Colonic mucosa (tissue), 4 donors: Measurements from ENCODE around the gene PTGR2. TPM values are rescaled to one million over a fixed set of nuclear protein-coding genes. Genes with fewer than 3 reads are reported as not detected.

Experiments used
- DNase-seq: peaks from one replicate; pipeline ENCODE4 v3.0.0-alpha.2; 2020
- H3K27ac ChIP-seq: fragments of 200-600 bp; one replicate; pipeline ENCODE4 v1.8.0; 2021
- H3K27me3 ChIP-seq: fragments of 200-600 bp; one replicate; pipeline ENCODE4 v1.8.0; 2021
- H3K36me3 ChIP-seq: fragments of 200-600 bp; one replicate; pipeline ENCODE4 v1.8.0; 2021
- H3K4me1 ChIP-seq: fragments of 200-600 bp; one replicate; pipeline ENCODE4 v1.8.0; 2021; ENCODE audit warnings: mild to moderate bottlenecking
- H3K4me3 ChIP-seq: fragments of 200-600 bp; one replicate; pipeline ENCODE4 v1.8.0; 2021
- H3K9ac ChIP-seq, 2 donors: one replicate each; pipeline ENCODE4 v1.7.0; 2013; ENCODE audit warnings: control low read depth in 2 of 2, low read depth in 2 of 2, low read length in 2 of 2
- H3K9me3 ChIP-seq: fragments of 200-600 bp; one replicate; pipeline ENCODE4 v1.8.0; 2021
- intact Hi-C: fragments of 100-400 bp; cut with DNase I; formaldehyde crosslinking; loops from one replicate; pipeline ENCODE4 v1.14.1; 2022
- total RNA-seq, 2 donors: library from RNA; stranded (reverse); fragmentation: NEBNext Ultra II Directional in 1 of 2; extraction: Animal tissue kit (Norgen Biotek cat#: 25700) in 1 of 2; gene quantifications; one replicate each; pipeline ENCODE4 v1.2.1, GENCODE V29; 2021
- TF ChIP-seq, protein P1 (sequence below): fragments of 200-600 bp; IDR thresholded peaks from one replicate; pipeline ENCODE4 v1.8.0; 2022; ENCODE audit warnings: antibody characterized with exemption, mild to moderate bottlenecking
- donor health status: healthy.
- donor health status: DM: no; HTN: no; CAD: no.
- donor health status: DM: no; HTN: no; CAD: no.

The PTGR2 gene
- 10 to 100 TPM in 1 of 2 donors, 1 to 10 TPM in 1; 8.8 to 20.9 TPM for total RNA-seq

DNA sequence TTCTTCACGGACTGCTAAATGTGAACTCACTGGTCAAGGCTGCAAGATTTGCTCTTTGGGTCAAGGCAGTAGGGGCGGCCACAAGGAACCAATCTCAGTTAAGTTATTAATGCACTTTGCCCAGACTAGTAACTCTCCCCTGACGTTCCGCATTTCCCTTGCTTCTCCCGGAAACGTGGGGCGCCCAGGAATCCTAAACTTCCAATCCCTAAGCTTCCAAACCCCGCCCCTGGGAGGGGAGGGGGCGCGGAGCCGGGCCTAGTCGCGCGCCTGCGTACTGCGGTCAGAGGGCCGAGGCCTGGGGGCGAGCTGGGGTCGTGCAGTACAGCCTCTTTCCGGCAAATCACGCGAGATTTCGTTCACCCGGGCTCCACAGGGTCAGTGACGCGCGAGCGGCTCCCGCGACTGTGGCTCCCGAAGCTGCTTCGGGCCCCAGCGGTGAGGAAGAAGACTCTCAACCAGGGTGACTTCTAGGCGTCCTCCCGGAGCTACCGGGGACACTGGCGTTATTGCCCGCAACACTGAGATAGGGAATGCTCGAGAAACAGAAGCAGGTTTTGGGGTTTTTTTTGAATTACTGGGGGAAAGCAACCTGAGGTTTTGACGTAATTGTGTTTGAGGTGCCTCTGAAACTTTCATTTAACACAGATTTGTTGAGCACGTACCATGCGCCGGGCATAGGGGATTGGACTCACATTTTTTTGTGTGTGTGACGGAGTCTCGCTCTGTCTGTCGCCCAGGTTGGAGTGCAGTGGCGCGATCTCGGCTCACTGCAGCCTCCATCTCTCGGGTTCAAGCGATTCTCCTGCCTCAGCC lies at the start of gene PTGR2:
PTGR2 (plus strand) TSS at position 265 of the 816 bp plus-strand sequence. CDS start 7,032 bp downstream, outside the sequence.
- Histone ChIP-seq H3K27ac (peak within 1 kb of the TSS; percentile 85), H3K36me3 (no peaks in the 10 kb centered on the region), H3K9me3 (no peaks in the 10 kb centered on the region), H3K4me1 (no peaks in the 10 kb centered on the region), H3K9ac (peak within 1 kb of the TSS; percentile 81 to 96), H3K4me3 (peak within 1 kb of the TSS; percentile 50), H3K27me3 (no peaks in the 10 kb centered on the region)
- intact Hi-C loops, result no loop called here
- DNase-seq, result peak; percentile 96
- TF ChIP-seq, protein P1, sequence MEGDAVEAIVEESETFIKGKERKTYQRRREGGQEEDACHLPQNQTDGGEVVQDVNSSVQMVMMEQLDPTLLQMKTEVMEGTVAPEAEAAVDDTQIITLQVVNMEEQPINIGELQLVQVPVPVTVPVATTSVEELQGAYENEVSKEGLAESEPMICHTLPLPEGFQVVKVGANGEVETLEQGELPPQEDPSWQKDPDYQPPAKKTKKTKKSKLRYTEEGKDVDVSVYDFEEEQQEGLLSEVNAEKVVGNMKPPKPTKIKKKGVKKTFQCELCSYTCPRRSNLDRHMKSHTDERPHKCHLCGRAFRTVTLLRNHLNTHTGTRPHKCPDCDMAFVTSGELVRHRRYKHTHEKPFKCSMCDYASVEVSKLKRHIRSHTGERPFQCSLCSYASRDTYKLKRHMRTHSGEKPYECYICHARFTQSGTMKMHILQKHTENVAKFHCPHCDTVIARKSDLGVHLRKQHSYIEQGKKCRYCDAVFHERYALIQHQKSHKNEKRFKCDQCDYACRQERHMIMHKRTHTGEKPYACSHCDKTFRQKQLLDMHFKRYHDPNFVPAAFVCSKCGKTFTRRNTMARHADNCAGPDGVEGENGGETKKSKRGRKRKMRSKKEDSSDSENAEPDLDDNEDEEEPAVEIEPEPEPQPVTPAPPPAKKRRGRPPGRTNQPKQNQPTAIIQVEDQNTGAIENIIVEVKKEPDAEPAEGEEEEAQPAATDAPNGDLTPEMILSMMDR, result no peak

DNA sequence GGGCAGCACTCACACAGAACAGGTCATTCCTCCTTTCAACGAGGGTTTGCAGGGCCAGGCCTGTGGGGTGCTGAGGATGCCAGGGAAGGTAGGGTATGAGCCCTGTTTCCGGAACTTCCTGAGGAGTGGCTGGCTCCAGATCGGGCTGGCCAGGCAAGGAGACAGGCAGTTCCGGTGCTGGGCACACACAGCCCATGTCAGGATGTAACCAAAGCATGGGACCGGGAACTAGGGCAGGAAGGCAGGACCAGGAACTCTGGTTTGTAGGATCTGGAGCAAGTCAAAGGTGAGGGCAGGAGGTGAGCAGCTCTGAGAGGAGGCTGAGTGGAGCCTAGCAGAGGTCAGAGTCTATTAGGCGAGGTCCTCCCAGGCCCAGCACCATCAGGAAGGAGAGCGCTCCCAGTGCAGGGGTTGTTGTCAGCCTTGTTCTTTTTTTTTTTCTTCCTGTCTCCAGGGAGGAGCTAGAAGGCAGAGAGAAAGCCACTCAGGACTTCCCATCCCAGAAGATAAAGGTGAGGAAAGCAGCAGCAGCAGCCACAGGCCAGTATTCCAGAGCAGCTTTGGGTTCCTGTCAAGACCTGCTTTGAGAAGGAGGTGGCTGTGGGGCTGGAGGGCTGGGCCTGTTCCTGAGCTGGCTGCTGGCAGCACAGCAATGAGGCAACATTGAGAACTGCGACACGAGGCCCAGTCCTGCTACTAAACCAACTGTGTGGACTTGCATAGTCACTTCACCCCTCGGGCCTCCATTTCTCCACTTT lies 49.0 kb upstream of the PTGR2 start:
- peak; percentile 76 for DNase-seq
- TF ChIP-seq, protein P1, result no peak
- no peaks in the 10 kb centered on the region for H3K9me3 ChIP-seq
- no peaks in the 10 kb centered on the region for H3K36me3 ChIP-seq
- H3K9ac ChIP-seq, result peak overlapping the region in 1 of 2 donors; percentile 62
- intact Hi-C loops, result no loop called here
- no peak overlapping the region for H3K4me3 ChIP-seq
- no peaks in the 10 kb centered on the region for H3K27me3 ChIP-seq
- H3K4me1 ChIP-seq, result peaks cover under 1% of the 10 kb centered on the region
- H3K27ac ChIP-seq, result peak overlapping the region; percentile 76

DNA sequence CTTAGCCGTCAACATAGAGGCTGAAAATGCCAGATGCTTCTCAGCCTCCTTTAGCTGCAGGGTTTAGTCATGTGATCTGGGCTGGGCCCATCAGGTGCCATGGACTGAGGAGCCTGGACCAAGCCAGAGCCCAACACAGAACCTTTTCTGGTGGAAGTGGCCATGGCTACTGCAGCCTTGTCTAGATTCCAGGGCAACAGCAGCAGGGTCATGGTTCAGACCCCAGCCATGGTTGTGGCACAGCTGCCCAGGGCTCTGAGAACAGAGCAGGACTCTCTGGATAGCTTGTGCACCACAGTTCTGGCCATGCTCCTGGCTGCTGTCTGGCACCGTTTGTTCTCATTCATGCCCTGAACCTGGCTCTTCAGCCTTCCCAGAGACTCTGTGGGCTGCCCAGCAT lies 47.0 kb upstream of the PTGR2 start:
- TF ChIP-seq, protein P1, result no peak
- no peak overlapping the region for H3K4me3 ChIP-seq
- no peaks in the 10 kb centered on the region for H3K36me3 ChIP-seq
- no peaks in the 10 kb centered on the region for H3K4me1 ChIP-seq
- no peak overlapping the region for H3K9ac ChIP-seq
- H3K27ac ChIP-seq, result no peak overlapping the region
- no peaks in the 10 kb centered on the region for H3K27me3 ChIP-seq
- H3K9me3 ChIP-seq, result no peaks in the 10 kb centered on the region
- DNase-seq, result no peak
- intact Hi-C loops, result no loop called here

DNA sequence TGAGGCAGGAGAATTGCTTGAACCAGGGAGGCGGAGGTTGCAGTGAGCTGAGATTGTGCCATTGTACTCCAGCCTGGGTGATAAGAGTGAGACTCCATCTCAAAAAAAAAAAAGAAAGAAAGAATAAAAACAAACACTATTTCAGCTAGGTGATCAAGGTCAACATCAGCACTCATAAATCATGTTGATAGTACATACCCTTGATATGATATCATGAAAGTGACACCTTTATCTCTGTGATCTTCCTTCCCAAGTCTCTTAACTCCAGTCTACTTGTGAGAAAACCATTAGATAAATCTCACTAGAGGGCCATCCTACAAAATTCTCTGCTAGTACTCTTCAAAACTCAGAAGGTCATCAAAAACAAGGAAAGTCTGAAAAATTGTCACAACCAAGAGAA lies 44.2 kb upstream of the PTGR2 start:
- peak overlapping the region; percentile 13 for H3K27ac ChIP-seq
- H3K4me1 ChIP-seq, result no peaks in the 10 kb centered on the region
- intact Hi-C loops, result no loop called here
- no peak overlapping the region for H3K4me3 ChIP-seq
- TF ChIP-seq, protein P1, result no peak
- DNase-seq, result no peak
- H3K36me3 ChIP-seq, result no peaks in the 10 kb centered on the region
- H3K27me3 ChIP-seq, result no peaks in the 10 kb centered on the region
- no peak overlapping the region for H3K9ac ChIP-seq
- no peaks in the 10 kb centered on the region for H3K9me3 ChIP-seq

DNA sequence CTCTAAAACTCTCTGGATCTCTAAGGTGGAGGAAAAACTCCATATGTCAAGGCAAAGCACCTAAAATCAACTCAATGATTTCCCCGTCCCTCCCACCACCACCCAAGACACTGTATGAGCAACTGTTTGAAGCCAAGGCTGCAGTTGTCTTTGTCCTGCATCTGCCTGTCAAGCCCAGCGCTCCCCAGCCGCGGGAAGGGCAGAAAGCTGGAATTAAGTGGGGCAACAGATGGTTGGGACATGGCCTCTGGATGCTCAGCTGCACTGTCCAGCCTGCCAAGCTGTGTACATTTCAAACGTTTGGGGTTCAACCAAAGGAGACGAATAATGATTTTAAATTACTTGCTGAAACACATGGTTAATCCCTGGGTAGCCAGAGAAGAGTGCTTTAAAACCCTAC lies 42.2 kb upstream of the PTGR2 start:
- Histone ChIP-seq H3K9ac (no peak overlapping the region), H3K27ac (no peak overlapping the region), H3K27me3 (no peaks in the 10 kb centered on the region), H3K36me3 (no peaks in the 10 kb centered on the region), H3K9me3 (no peaks in the 10 kb centered on the region), H3K4me3 (no peak overlapping the region), H3K4me1 (no peaks in the 10 kb centered on the region)
- no peak for DNase-seq
- intact Hi-C loops, result no loop called here
- TF ChIP-seq, protein P1, result no peak
